Pons (tissue), 1 donor: ENCODE measurements around the gene SUPT20HL1.
"Not testable (repeated sequence)": the region's sequence is repeated elsewhere in the genome, so short reads cannot be mapped to it uniquely, and the experiment has no call there.

Source experiments
- DNase-seq: peaks from one replicate; pipeline ENCODE4 v3.0.0-alpha.2; 2016; ENCODE audit warnings: low spot score

SUPT20HL1 gene

DNA sequence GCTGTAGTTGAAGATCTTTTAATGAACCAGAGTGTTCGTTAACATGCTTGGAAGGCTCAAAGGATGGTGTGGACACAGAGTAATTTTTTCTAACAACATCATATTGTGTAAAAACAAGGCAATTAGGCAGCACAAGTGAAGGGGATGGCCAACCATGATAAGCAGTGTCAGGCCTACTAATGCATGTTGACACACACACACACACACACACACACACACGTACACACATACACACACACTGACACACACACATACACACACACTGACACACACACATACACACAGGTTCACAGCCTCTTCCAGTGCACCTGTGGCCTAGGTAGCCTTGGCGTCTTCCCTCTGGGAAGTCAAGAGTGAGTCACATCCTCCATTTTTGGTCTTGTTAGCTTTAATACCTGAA lies at the start of gene SUPT20HL1:
TSS of gene SUPT20HL1 (plus strand) at position 368 of the 400 bp plus-strand sequence. CDS start 2,122 bp downstream, outside the sequence.
- no peak for DNase-seq

DNA sequence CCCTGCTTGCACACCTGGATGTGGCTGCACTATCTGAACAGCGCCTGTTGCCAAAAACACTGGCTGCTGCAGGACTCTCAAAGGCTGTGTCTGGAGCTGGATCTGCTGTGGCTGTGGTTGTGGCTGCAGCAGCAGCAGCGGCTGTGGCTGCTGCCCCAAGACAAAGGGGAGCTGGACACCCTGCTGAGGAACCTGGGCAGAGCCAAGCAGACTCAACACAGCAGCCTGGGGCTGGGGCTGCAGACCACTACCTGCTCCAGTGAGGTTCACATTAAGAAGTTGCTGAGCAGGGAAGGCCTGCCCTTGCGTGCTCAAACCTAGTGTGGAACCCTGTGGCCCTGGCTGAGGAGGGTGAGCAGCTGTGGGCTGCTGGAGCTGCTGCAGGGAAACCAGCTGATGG lies 49.5 kb upstream of the SUPT20HL1 start:
- not testable (repeated sequence) for DNase-seq

DNA sequence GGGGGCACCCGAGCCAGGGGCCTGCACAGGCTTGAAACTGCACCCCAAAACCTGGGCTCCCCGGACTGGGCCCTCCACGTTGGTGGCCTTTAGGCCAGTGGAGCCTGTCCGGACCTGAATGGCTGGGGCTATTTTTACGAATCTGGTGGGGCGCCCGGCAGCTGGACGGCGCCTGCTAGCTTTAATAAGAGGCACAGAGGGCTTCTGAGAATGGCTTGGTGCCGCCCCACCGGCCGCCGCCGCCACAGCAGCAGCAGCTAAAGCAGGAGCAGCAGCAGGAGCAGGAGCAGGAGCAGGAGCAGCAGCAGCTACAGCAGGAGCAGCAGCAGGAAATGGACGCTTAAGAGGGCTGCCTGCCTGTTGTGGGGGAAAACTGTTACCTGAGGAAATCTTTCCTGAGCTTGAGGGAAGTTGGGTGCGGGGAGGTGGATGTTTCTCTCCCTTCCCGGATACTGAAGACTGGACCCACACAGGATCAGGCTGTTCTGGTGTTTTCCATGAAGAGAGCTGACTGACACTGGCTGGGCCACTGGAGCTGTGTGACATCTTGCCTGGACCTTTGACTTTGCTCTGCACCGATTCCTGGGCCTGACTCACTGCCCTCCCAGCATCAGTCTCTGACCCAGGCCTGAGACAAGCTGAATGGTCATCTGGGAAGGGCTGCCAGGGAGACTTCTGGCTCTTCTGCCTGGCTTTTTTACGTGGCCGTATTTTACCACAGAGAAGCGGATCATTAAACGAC lies 48.8 kb upstream of the SUPT20HL1 start:
- not testable (repeated sequence) for DNase-seq

DNA sequence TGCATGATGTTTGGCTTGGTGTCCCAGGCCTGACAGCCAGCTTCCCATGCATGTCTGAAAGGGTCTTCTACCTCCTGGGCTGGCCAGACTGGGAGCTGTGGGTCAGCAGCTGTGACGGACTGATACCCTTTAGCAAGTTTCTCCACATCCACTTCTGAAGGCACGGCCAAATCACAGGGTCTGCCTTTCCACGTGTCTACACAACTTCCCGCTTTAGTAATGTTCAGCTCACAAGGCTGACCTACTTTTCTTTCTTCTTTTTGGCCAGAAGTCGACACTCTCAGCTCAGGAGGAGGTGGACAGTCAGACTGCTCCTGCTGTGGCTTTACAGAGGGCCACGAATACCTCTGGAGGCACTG lies 48.2 kb upstream of the SUPT20HL1 start:
- DNase-seq: not testable (repeated sequence)

- no peak for DNase-seq
These were observed 46.3 kb upstream of the SUPT20HL1 start, which contains the start of gene SUPT20HL2 for GRCh38 chrX:24314019-24314635. SUPT20HL2 (minus strand) TSS chrX:24314069; CDS start chrX:24313315, 754 bp downstream.

GRCh38 chrX:24316111-24316510 lies 44.3 kb upstream of the SUPT20HL1 start:
- DNase-seq: no peak

DNA sequence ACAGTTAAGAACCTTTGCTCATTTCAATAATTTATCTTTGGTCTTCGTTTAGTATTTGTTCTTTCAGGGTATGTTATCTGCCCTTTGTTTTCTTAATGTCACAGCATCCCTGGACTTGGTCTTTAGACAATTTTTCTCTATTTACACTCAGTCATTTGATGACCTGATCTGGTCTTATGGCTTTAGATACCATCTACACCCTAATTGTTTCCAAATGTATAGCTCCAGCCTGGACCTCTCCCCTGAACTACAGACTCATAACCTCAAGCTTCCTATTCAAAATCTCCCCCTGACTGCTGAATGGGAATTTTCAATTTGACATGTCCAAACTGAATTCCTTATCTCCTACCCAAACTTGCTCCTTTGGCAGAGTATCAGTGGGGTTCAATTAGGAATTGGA lies 42.9 kb upstream of the SUPT20HL1 start:
- no peak for DNase-seq

DNA sequence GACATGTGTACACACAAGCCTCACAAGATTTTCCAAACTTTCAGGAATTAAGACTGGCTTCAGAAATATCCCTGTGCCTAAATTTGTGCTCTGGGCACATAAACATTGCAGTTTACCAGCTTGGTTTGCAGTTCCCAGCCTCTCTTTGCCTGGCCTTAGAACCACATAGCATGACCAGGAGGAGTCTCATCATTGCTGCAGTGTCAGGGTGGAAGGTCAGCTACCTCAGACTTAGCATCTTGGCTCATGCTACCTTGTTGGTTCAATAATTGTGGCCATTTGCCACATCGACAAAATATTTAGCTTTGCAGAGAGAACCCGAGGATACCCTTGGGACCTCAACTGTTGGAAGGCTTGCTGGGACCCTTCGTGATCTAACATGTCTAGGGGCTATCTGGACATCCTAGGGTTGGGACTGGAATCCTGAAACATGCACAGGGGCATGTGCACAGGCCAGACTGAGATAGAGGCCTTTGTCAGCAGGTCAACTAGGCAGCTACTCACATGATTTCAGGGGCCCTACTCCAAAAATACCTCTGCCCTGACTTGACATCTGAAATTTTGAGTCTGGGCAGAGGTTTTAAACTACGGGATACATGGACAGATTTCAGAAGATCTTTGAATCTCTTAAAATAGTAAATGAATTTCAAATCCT lies 38.6 kb upstream of the SUPT20HL1 start:
- DNase-seq: no peak

GRCh38 chrX:24325231-24325630 lies 35.2 kb upstream of the SUPT20HL1 start:
- DNase-seq: no peak

- DNase-seq: no peak
These were observed 27.6 kb upstream of the SUPT20HL1 start for GRCh38 chrX:24332878-24333277.

- DNase-seq: no peak
These were observed 27.1 kb upstream of the SUPT20HL1 start for GRCh38 chrX:24333371-24333770.

DNA sequence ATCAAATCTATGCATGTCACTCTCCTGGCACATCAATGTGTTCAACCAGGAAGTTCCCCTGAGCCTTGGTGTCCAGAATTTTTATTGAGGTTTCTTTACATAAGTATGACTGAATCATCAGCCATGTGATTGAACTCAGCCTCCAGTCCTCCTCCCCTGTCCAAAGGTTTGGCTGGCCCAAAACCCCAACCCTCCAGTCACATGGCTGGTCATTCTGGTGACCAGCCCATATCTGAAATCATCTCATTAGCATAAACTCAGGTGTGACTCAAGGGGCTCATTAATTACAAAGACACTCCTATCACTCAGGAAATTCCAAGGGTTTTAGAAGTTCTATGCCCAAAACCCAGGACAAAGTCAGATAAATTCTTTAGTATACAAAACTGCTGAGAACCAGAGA lies 26.0 kb upstream of the SUPT20HL1 start:
- DNase-seq: no peak

- DNase-seq: no peak
These were observed 24.6 kb upstream of the SUPT20HL1 start for GRCh38 chrX:24335871-24336270.

DNA sequence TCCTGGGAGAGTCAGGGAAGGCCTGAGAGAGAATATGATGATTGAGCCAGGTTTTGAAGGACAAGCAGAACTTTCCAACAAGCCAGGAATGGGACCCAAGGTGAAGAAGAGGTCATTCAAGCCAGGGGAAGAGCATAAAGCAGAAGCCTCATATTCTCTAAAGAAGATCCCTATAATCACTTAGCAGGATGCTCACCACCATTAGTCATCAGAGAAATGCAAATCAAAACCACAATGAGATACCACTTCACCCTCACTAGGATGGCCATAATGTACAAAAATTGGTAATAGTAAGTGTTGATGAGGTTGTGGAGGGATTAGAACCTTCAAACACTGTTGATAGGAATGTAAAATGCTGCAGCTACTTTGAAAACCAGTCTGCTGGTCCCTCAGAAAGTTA lies 20.5 kb upstream of the SUPT20HL1 start:
- no peak for DNase-seq

- no peak for DNase-seq
These were observed 19.9 kb upstream of the SUPT20HL1 start for GRCh38 chrX:24340501-24340900.

DNA sequence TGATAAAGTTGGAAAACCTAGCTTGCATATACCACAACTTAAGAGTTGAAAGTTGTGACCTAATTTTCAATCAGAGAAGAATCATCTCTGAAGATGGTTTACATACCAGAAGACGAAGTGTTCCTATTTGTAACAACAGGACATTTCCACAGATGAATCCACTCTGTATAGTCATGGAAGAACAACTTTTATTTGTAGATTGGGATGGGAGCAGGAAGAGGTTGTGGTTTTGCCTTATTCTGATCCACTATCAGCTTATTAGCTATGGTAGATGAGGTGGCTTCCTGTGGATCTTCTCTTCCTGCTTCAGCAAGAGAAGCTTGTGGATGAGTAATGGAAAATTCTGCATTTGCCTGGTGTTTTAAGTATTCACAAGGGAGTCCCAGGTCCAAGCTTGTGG lies 18.6 kb upstream of the SUPT20HL1 start:
- no peak for DNase-seq

- no peak for DNase-seq
These were observed 16.7 kb upstream of the SUPT20HL1 start for GRCh38 chrX:24343719-24344118.

DNA sequence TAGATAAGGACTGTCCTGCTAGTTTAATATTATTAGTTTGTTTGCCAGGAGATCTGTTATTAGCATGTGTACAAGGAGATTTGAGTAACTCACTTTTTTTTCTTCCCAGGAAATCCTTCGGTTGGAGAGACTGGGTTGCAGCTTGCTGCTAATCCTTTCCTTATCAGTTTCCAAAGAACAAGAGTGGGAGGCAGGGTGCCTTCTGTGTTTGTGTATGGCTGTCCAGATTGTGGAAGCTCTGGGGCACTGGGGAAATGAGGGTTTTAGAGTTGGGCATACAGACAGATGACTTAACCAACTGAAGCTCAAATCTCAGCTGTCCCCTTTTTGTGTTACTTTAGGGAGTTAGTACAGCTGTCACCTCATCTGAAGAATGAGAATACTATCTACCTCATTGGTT lies 12.6 kb upstream of the SUPT20HL1 start:
- no peak for DNase-seq

DNA sequence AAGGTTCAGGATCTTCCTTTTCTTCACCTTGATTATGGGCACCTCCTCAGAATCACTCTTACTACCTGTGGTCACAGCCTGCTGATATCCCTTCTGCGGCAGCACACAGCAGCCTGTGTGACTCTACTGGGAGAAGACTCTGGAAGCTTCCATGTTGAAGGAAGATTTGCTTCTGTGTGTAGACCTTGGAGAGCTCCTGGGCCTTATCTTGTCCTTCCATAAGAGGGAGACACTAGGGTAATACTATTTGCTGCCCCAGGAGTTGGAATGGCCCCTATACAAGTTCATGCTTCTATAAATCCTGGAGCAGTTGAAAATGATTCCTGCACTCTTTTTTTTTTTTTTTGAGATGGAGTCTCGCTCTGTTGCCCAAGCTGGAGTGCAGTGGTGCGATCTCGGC lies 10.2 kb upstream of the SUPT20HL1 start:
- DNase-seq: no peak

GRCh38 chrX:24355095-24355494 lies 5.3 kb upstream of the SUPT20HL1 start:
- no peak for DNase-seq

- DNase-seq: no peak
These were observed 3.3 kb upstream of the SUPT20HL1 start for GRCh38 chrX:24357106-24357505.

GRCh38 chrX:24362089-24362745 lies 1.8 kb downstream of the SUPT20HL1 start:
- not testable (repeated sequence) for DNase-seq
